Epithelial cell of proximal tubule (primary cell): ENCODE results near the gene CREB1. TPM values are rescaled to one million over a fixed set of nuclear protein-coding genes. Genes with fewer than 3 reads are reported as not detected.
A peak's percentile ranks its signal among the peaks of the same experiment; 100 is the strongest.

ENCODE experiments used
- DNase-seq: peaks from one replicate; pipeline ENCODE4 v3.0.0-alpha.2; 2011; ENCODE audit warnings: low read depth
- H3K4me3 ChIP-seq: 2 replicates; pipeline ENCODE4 v1.5.1; 2011; ENCODE audit warnings: low read depth, mild to moderate bottlenecking, low read length
- CTCF ChIP-seq: conservative IDR thresholded peaks from 2 replicates; pipeline ENCODE4 v1.5.1; 2012; ENCODE audit warnings: low read depth, mild to moderate bottlenecking, low read length
- total RNA-seq: library from RNA; depleted of rRNA; stranded (reverse); fragments of >200 nt; gene quantifications from 2 replicates; pipeline ENCODE4 v1.2.3, GENCODE V29; 2015

The CREB1 gene
- total RNA-seq = 27.5 and 28.1 TPM in 2 replicates

GRCh38 chr2:207529330-207530159, at the start of gene CREB1:
TSS of gene CREB1 (plus strand) at chr2:207529962. CDS start at chr2:207555636, 25,674 bp downstream.
- DNase-seq = peak; percentile 89
- no peak for TF ChIP-seq CTCF
- peak within 1 kb of the TSS; percentile 89 for H3K4me3 ChIP-seq

DNA sequence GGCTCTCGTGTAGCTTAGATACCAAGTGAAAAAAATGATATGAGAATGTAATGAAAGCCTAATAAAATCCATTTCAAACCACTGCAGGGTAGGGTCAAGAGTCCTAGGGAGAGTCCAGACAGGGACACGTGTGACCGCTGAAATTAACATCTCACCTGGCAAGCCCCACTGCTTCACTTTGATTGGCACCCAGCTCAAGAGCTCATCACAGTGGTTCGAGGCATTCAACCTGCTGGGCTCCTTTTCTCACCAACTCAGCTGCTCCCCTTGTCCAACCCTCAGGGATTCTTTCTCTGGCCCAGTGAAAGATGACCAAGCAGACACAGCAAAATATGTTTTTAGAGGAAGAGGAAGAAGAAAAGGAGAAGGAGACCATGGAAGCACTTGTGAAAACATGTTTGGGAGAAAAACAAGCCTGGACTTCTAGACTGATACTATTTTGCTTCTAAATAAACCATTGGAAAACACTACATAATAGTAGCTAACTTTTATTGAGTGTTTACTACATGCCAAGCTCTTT, 49.2 kb upstream of the CREB1 start:
- no peak for TF ChIP-seq CTCF
- no peak overlapping the region for H3K4me3 ChIP-seq
- DNase-seq = no peak

GRCh38 chr2:207481924-207482323, 47.8 kb upstream of the CREB1 start:
- DNase-seq = no peak
- H3K4me3 ChIP-seq = no peak overlapping the region
- no peak for TF ChIP-seq CTCF

DNA sequence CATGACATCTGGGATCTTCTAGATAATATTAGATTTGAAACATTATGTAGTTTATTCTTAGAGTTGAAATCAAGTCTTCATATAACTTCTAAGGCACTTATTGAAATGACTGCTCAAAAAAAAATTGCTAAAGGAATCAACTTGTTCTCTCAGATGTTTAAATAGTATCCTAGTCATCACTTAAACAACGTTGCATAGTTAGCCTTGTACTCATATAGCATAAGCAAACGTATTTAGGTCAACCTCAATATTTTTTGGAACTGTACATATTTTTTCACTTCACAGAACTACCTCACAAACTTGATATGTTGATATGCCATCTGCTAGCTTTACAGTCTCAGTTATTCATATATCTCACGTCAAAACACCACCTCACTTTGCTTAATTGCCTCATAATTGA, 47.1 kb upstream of the CREB1 start:
- no peak for TF ChIP-seq CTCF
- no peak for DNase-seq
- H3K4me3 ChIP-seq = no peak overlapping the region

DNA sequence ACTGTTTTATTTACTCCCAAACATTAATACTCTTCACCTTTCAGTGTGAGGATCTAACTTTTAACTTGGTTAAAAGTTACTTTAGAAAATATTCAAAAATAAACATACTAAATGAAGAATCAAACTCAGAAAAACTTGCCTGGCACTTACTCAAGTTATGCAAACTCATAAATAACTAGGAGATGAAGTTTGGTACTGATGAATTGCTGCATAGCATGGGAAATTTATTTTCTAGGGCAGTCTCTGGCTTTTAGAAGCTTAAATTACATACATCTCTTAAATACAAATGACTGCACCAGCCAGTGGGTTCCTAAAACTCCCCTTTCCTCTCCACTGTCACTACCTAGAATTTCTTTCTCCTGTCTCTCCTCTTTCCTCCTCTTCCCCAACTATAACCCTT, 46.7 kb upstream of the CREB1 start:
- no peak for DNase-seq
- TF ChIP-seq CTCF = no peak
- no peak overlapping the region for H3K4me3 ChIP-seq

DNA sequence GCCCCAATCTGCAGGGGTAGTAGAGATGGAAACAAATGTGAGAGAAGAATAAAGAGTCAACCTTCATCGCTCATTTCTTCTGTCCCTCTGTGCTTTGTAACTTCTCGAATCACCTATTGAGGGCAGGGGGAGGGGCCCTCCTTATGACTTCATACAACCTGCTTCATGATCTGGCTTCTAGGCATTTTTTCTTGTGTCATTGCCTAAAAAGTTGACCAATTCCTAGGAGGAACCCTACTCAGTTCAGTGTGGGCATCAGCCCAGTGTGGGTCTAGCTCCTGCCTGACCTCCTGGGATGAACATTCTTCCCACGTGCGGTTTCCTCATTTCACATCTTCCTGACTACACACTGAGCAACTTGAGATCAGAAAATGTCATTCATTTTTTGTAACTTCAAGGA, 46.3 kb upstream of the CREB1 start:
- no peak overlapping the region for H3K4me3 ChIP-seq
- TF ChIP-seq CTCF = no peak
- DNase-seq = no peak
